ENCODE data around the gene LDLRAD3. TPM values are rescaled to one million over a fixed set of nuclear protein-coding genes. Genes with fewer than 3 reads are reported as not detected.

The LDLRAD3 gene
- polyA plus RNA-seq, 1 donor (not counting 4 experiments of a cell fraction or from before 2014, with no cell fraction given): 13.1 TPM

GRCh38 chr11:36074941-36075431 is 131.1 kb downstream of the LDLRAD3 start:
- DNase-seq (ENCODE audit: low read depth, low spot score) (no peak), FAIRE-seq (no peak)
- dilution Hi-C loops (cut with MboI; ENCODE audit: extremely low pct_ligation_motif_present, low sequenced_read_pairs): no loop called here
- Histone ChIP-seq H3K79me2 (ENCODE audit: control insufficient read depth, insufficient read depth, low read length) (no peaks in the 10 kb centered on the region), H3K4me3 (ENCODE audit: control insufficient read depth in 2 of 3, extremely low read depth in 1 of 3, insufficient read depth in 2 of 3, low read depth in 1 of 3, low read length in 3 of 3) (no peak overlapping the region), H2AFZ (ENCODE audit: control insufficient read depth, low read length) (no peak overlapping the region), H3K9ac (ENCODE audit: control insufficient read depth, extremely low read depth, insufficient read depth, low read length) (no peak overlapping the region), H3K27ac (ENCODE audit: control insufficient read depth, insufficient read depth, low read length) (no peak overlapping the region), H3K36me3 (ENCODE audit: control insufficient read depth in 2 of 2, extremely low read depth in 1 of 2, insufficient read depth in 2 of 2, low read length in 2 of 2) (peaks cover 0 to 8% of the 10 kb centered on the region in 2 experiments), H3K27me3 (ENCODE audit: control insufficient read depth, extremely low read depth, insufficient read depth, low read length) (no peaks in the 10 kb centered on the region), H3K4me2 (ENCODE audit: control insufficient read depth, extremely low read depth, insufficient read depth, low read depth, low read length) (no peak overlapping the region), H3K9me3 (ENCODE audit: control insufficient read depth, low read depth, low read length) (peaks cover 2% of the 10 kb centered on the region), H3K4me1 (ENCODE audit: control insufficient read depth, extremely low read depth, insufficient read depth, low read length) (peaks cover 10% of the 10 kb centered on the region), H4K20me1 (ENCODE audit: control insufficient read depth, extremely low read depth, insufficient read depth, low read length) (no peaks in the 10 kb centered on the region), H3K9me1 (ENCODE audit: control insufficient read depth, extremely low read depth, insufficient read depth, low read length) (no peaks in the 10 kb centered on the region)
- TF ChIP-seq, protein P1, sequence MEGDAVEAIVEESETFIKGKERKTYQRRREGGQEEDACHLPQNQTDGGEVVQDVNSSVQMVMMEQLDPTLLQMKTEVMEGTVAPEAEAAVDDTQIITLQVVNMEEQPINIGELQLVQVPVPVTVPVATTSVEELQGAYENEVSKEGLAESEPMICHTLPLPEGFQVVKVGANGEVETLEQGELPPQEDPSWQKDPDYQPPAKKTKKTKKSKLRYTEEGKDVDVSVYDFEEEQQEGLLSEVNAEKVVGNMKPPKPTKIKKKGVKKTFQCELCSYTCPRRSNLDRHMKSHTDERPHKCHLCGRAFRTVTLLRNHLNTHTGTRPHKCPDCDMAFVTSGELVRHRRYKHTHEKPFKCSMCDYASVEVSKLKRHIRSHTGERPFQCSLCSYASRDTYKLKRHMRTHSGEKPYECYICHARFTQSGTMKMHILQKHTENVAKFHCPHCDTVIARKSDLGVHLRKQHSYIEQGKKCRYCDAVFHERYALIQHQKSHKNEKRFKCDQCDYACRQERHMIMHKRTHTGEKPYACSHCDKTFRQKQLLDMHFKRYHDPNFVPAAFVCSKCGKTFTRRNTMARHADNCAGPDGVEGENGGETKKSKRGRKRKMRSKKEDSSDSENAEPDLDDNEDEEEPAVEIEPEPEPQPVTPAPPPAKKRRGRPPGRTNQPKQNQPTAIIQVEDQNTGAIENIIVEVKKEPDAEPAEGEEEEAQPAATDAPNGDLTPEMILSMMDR (optimal IDR thresholded peaks at IDR 0.05 in 1 of 3, IDR thresholded peaks at IDR 0.05 in 1 of 3, conservative IDR thresholded peaks at IDR 0.05 in 1 of 3; ENCODE audit: extremely low read depth in 1 of 3, insufficient read depth in 2 of 3, low read length in 3 of 3): no peak
- TF ChIP-seq EZH2 (IDR thresholded peaks at IDR 0.05; ENCODE audit: low read length): no peak

DNA sequence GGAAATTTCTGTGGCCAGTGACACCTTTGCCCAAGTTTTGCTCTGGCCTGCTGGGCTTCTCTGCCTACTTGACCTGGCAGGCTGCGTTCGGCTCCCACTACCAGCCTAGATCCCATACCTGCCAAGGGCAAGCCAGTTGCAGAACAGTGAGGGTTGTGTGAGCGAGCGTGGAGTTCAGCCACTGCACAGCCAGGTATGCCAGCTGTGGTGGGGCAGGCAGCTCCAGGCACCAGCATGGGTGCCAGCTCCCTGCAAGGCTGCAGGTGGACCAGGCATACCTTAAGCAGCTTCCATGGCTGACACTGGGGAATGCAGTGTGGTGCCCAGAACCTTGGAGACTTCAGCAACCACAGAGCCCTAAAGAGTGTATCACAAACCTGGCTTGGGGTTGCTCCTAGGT is 133.5 kb downstream of the LDLRAD3 start:
- peaks cover 9% of the 10 kb centered on the region for H3K4me1 ChIP-seq (ENCODE audit: control insufficient read depth, extremely low read depth, insufficient read depth, low read length)
- no peak for FAIRE-seq
- TF ChIP-seq, protein P1 (optimal IDR thresholded peaks at IDR 0.05 in 1 of 3, IDR thresholded peaks at IDR 0.05 in 1 of 3, conservative IDR thresholded peaks at IDR 0.05 in 1 of 3; ENCODE audit: extremely low read depth in 1 of 3, insufficient read depth in 2 of 3, low read length in 3 of 3): no peak
- TF ChIP-seq EZH2 (IDR thresholded peaks at IDR 0.05; ENCODE audit: low read length): no peak

More for the DNA sequence above, 133.5 kb downstream of the LDLRAD3 start:
- no peak overlapping the region for H3K4me2 ChIP-seq (ENCODE audit: control insufficient read depth, extremely low read depth, insufficient read depth, low read depth, low read length)
- H3K4me3 ChIP-seq (ENCODE audit: control insufficient read depth in 2 of 3, extremely low read depth in 1 of 3, insufficient read depth in 2 of 3, low read depth in 1 of 3, low read length in 3 of 3): no peak overlapping the region
- DNase-seq (ENCODE audit: low read depth, low spot score): no peak
- no peaks in the 10 kb centered on the region for H3K27me3 ChIP-seq (ENCODE audit: control insufficient read depth, extremely low read depth, insufficient read depth, low read length)
- no peak overlapping the region for H2AFZ ChIP-seq (ENCODE audit: control insufficient read depth, low read length)
- H3K9ac ChIP-seq (ENCODE audit: control insufficient read depth, extremely low read depth, insufficient read depth, low read length): no peak overlapping the region
- H3K9me1 ChIP-seq (ENCODE audit: control insufficient read depth, extremely low read depth, insufficient read depth, low read length): no peaks in the 10 kb centered on the region
- no peaks in the 10 kb centered on the region for H3K79me2 ChIP-seq (ENCODE audit: control insufficient read depth, insufficient read depth, low read length)
- no peak overlapping the region for H3K27ac ChIP-seq (ENCODE audit: control insufficient read depth, insufficient read depth, low read length)
- peaks cover 2% of the 10 kb centered on the region for H3K9me3 ChIP-seq (ENCODE audit: control insufficient read depth, low read depth, low read length)
- dilution Hi-C loops (cut with MboI; ENCODE audit: extremely low pct_ligation_motif_present, low sequenced_read_pairs): no loop called here
- H3K36me3 ChIP-seq (ENCODE audit: control insufficient read depth in 2 of 2, extremely low read depth in 1 of 2, insufficient read depth in 2 of 2, low read length in 2 of 2): peaks cover 0 to 5% of the 10 kb centered on the region in 2 experiments
- no peaks in the 10 kb centered on the region for H4K20me1 ChIP-seq (ENCODE audit: control insufficient read depth, extremely low read depth, insufficient read depth, low read length)

Measured in keratinocyte (primary cell).